GM23248 (cell line): Measurements from ENCODE around the gene B4GALNT1. TPM values are rescaled to one million over a fixed set of nuclear protein-coding genes. Genes with fewer than 3 reads are reported as not detected.

Experiments used
- DNase-seq: peaks from one replicate; pipeline ENCODE4 v3.0.0-alpha.2; 2015
- H2AFZ ChIP-seq: fragments of 200-600 bp; sonication (generic); 2 replicates; pipeline ENCODE4 v1.6.1; 2016; ENCODE audit warnings: antibody characterized with exemption
- H3F3A ChIP-seq: fragments of 200-600 bp; sonication (generic); 2 replicates; pipeline ENCODE4 v1.6.1; 2016; ENCODE audit warnings: mild to moderate bottlenecking, antibody characterized with exemption, mixed run types; ENCODE audit not compliant: insufficient read depth
- H3K27ac ChIP-seq: fragments of 200-600 bp; sonication (generic); 2 replicates; pipeline ENCODE4 v1.5.1; 2016; ENCODE audit warnings: mild to moderate bottlenecking
- H3K27me3 ChIP-seq: fragments of 200-600 bp; sonication (generic); replicated peaks from 2 replicates; pipeline ENCODE4 v1.6.1; 2016; ENCODE audit warnings: mild to moderate bottlenecking; ENCODE audit not compliant: insufficient read depth
- H3K36me3 ChIP-seq: fragments of 200-600 bp; sonication (generic); 2 replicates; pipeline ENCODE4 v1.6.1; 2016; ENCODE audit warnings: low read depth, mild to moderate bottlenecking
- H3K4me1 ChIP-seq: fragments of 200-600 bp; sonication (generic); 2 replicates; pipeline ENCODE4 v1.6.1; 2016; ENCODE audit warnings: mild to moderate bottlenecking; ENCODE audit not compliant: insufficient read depth
- H3K4me2 ChIP-seq: fragments of 200-600 bp; sonication (generic); one replicate; pipeline ENCODE4 v1.6.1; 2016; ENCODE audit warnings: mild to moderate bottlenecking; ENCODE audit not compliant: unreplicated experiment
- H3K4me3 ChIP-seq: fragments of 200-600 bp; sonication (generic); 2 replicates; pipeline ENCODE4 v1.5.1; 2016; ENCODE audit warnings: mild to moderate bottlenecking
- H3K79me2 ChIP-seq: fragments of 200-600 bp; sonication (generic); 2 replicates; pipeline ENCODE4 v1.6.1; 2016; ENCODE audit warnings: mild to moderate bottlenecking; ENCODE audit not compliant: insufficient read depth
- H3K9ac ChIP-seq: fragments of 200-600 bp; sonication (generic); 2 replicates; pipeline ENCODE4 v1.6.1; 2016; ENCODE audit warnings: mild to moderate bottlenecking
- H3K9me2 ChIP-seq: fragments of 200-600 bp; sonication (generic); 2 replicates; pipeline ENCODE4 v1.6.1; 2016; ENCODE audit warnings: mixed run types, mild to moderate bottlenecking, moderate library complexity; ENCODE audit not compliant: insufficient read depth
- H3K9me3 ChIP-seq: fragments of 200-600 bp; sonication (generic); one replicate; pipeline ENCODE4 v1.6.1; 2017; ENCODE audit warnings: low read depth
- H4K20me1 ChIP-seq: fragments of 200-600 bp; sonication (generic); 2 replicates; pipeline ENCODE4 v1.6.0; 2016; ENCODE audit not compliant: insufficient read depth
- EZH2 ChIP-seq: fragments of 200-600 bp; sonication (generic); IDR thresholded peaks from 2 replicates; pipeline ENCODE4 v1.6.1; 2018; ENCODE audit warnings: antibody characterized with exemption, mild to moderate bottlenecking; ENCODE audit not compliant: insufficient read depth, poor library complexity, severe bottlenecking
- EZH2phosphoT487 ChIP-seq: fragments of 200-600 bp; sonication (generic); IDR thresholded peaks from 2 replicates; pipeline ENCODE4 v1.6.1; 2018; ENCODE audit warnings: antibody characterized with exemption, moderate library complexity, mild to moderate bottlenecking, low read depth; ENCODE audit not compliant: insufficient read depth
- WGBS, 2 experiments: methylation state at CpG; one replicate each; pipeline ENCODE4 v1.1.6; 2015 to 2017; ENCODE audit warnings: low lambda C conversion rate in 2 of 2, low coverage in 1 of 2; ENCODE audit errors: missing lambda C conversion rate in 2 of 2; 5-methylcytosine and 5-hydroxymethylcytosine counted together
- in situ Hi-C: fragments of 300-500 bp; cut with MboI; formaldehyde crosslinking; loops from 2 replicates; pipeline ENCODE4 v1.15.0; 2020
- polyA plus RNA-seq: library from polyadenylated mRNA; unstranded; fragments of >200 nt; fragmentation: Nextera tagmentation; extraction: Ambion mirVana; gene quantifications from 2 replicates; pipeline ENCODE4 v1.2.1, GENCODE V29; 2016
- total RNA-seq: library from RNA; depleted of rRNA; stranded (reverse); fragments of >200 nt; shearing (Covaris generic); gene quantifications from 2 replicates; pipeline ENCODE4 v1.2.3, GENCODE V29; 2014

Gene B4GALNT1
- total and polyA plus RNA-seq, 2 experiments from 2014 or later = 5.4 to 8.6 TPM

- Histone ChIP-seq H3K27me3 (no peaks in the 10 kb centered on the region), H3K36me3 (no peaks in the 10 kb centered on the region), H3K9me2 (no peaks in the 10 kb centered on the region), H3K9me3 (no peaks in the 10 kb centered on the region), H3K27ac (no peak overlapping the region), H4K20me1 (no peaks in the 10 kb centered on the region), H3K4me2 (peak overlapping the region; percentile 85), H3K4me3 (peak overlapping the region; percentile 80), H3K79me2 (no peaks in the 10 kb centered on the region), H2AFZ (peak overlapping the region; percentile 86), H3K9ac (peak overlapping the region; percentile 52), H3F3A (no peaks in the 10 kb centered on the region), H3K4me1 (peaks cover 6% of the 10 kb centered on the region)
- WGBS, 2 experiments = 3 to 7% methylated on average over 23 to 64 of the region's 67 CpGs
- in situ Hi-C loops = no loop called here
- no peak for TF ChIP-seq EZH2phosphoT487
- peak; percentile 55 for TF ChIP-seq EZH2
- peak; percentile 61 for DNase-seq
Observed at GRCh38 chr12:57632073-57632957, 686 bp downstream of the B4GALNT1 start.

GRCh38 chr12:57631566-57632072 lies 1.4 kb downstream of the B4GALNT1 start:
- Histone ChIP-seq H3K4me1 (peaks cover 6% of the 10 kb centered on the region), H3K79me2 (no peaks in the 10 kb centered on the region), H3K9me3 (no peaks in the 10 kb centered on the region), H3K27ac (no peak overlapping the region), H3K9me2 (no peaks in the 10 kb centered on the region), H3K36me3 (no peaks in the 10 kb centered on the region), H3K4me3 (peak overlapping the region; percentile 80), H2AFZ (peak overlapping the region; percentile 86), H3K4me2 (peak overlapping the region; percentile 85), H4K20me1 (no peaks in the 10 kb centered on the region), H3K27me3 (no peaks in the 10 kb centered on the region), H3K9ac (no peak overlapping the region), H3F3A (no peaks in the 10 kb centered on the region)
- WGBS, 2 experiments = 41 to 45% methylated on average over 24 to 26 of the region's 26 CpGs
- in situ Hi-C loops = no loop called here
- TF ChIP-seq EZH2phosphoT487 (no peak), EZH2 (no peak)
- no peak for DNase-seq

GRCh38 chr12:57630891-57631433 lies 2.0 kb downstream of the B4GALNT1 start:
- Histone ChIP-seq H4K20me1 (no peaks in the 10 kb centered on the region), H3K27ac (no peak overlapping the region), H3K4me1 (peaks cover 6% of the 10 kb centered on the region), H3K36me3 (no peaks in the 10 kb centered on the region), H3K27me3 (no peaks in the 10 kb centered on the region), H3K9ac (no peak overlapping the region), H3F3A (no peaks in the 10 kb centered on the region), H3K4me2 (no peak overlapping the region), H3K4me3 (no peak overlapping the region), H3K9me3 (no peaks in the 10 kb centered on the region), H3K9me2 (no peaks in the 10 kb centered on the region), H2AFZ (no peak overlapping the region), H3K79me2 (no peaks in the 10 kb centered on the region)
- no peak for DNase-seq
- in situ Hi-C loops = no loop called here
- 80 to 82% methylated on average over 6 of the region's 6 CpGs for WGBS, 2 experiments
- no peak for TF ChIP-seq EZH2phosphoT487
- no peak for TF ChIP-seq EZH2

- in situ Hi-C loops = no loop called here
- Histone ChIP-seq H3K9me2 (no peaks in the 10 kb centered on the region), H3K9me3 (no peaks in the 10 kb centered on the region), H3K4me1 (peaks cover 6% of the 10 kb centered on the region), H4K20me1 (no peaks in the 10 kb centered on the region), H3K27ac (no peak overlapping the region), H3K4me2 (no peak overlapping the region), H3F3A (no peaks in the 10 kb centered on the region), H2AFZ (no peak overlapping the region), H3K27me3 (no peaks in the 10 kb centered on the region), H3K36me3 (no peaks in the 10 kb centered on the region), H3K9ac (no peak overlapping the region), H3K79me2 (no peaks in the 10 kb centered on the region), H3K4me3 (no peak overlapping the region)
- 84 to 86% methylated on average over 5 of the region's 5 CpGs for WGBS, 2 experiments
- no peak for DNase-seq
- TF ChIP-seq EZH2phosphoT487 (no peak), EZH2 (no peak)
Observed at GRCh38 chr12:57629897-57630471, 3.0 kb downstream of the B4GALNT1 start.
